ENCODE results near the gene ZNF280D. TPM values are rescaled to one million over a fixed set of nuclear protein-coding genes. Genes with fewer than 3 reads are reported as not detected.

Gene ZNF280D
- total RNA-seq, 1 donor from 2014 or later = 21.1 TPM

- no peak for ATAC-seq (ENCODE audit: poor library complexity)
Measured at GRCh38 chr15:56667517-56667916, 65.8 kb downstream of the ZNF280D start.

GRCh38 chr15:56660943-56661342, 72.4 kb downstream of the ZNF280D start:
- ATAC-seq (ENCODE audit: poor library complexity) (no peak), DNase-seq (no peak)
- intact Hi-C loops (cut with DNase I) = no loop called here

More at GRCh38 chr15:56667517-56667916, 65.8 kb downstream of the ZNF280D start:
- DNase-seq = no peak
- intact Hi-C loops (cut with DNase I) = no loop called here

GRCh38 chr15:56659197-56659596, 74.1 kb downstream of the ZNF280D start:
- intact Hi-C loops (cut with DNase I) = no loop called here
- no peak for ATAC-seq (ENCODE audit: poor library complexity)
- no peak for DNase-seq

- intact Hi-C loops (cut with DNase I) = no loop called here
- no peak for DNase-seq
- no peak for ATAC-seq (ENCODE audit: poor library complexity)
Measured at GRCh38 chr15:56654624-56655023, 78.7 kb downstream of the ZNF280D start.

GRCh38 chr15:56654216-56654615, 79.1 kb downstream of the ZNF280D start:
- DNase-seq (no peak), ATAC-seq (ENCODE audit: poor library complexity) (no peak)
- intact Hi-C loops (cut with DNase I) = no loop called here

- DNase-seq = no peak
- intact Hi-C loops (cut with DNase I) = no loop called here
- no peak for ATAC-seq (ENCODE audit: poor library complexity)
Measured at GRCh38 chr15:56653787-56654186, 79.5 kb downstream of the ZNF280D start.

- intact Hi-C loops (cut with DNase I) = no loop called here
- no peak for ATAC-seq (ENCODE audit: poor library complexity)
- no peak for DNase-seq
Measured at GRCh38 chr15:56653107-56653506, 80.2 kb downstream of the ZNF280D start.

GRCh38 chr15:56648311-56648710, 85.0 kb downstream of the ZNF280D start:
- intact Hi-C loops (cut with DNase I) = no loop called here
- ATAC-seq (ENCODE audit: poor library complexity) (no peak), DNase-seq (no peak)

GRCh38 chr15:56640549-56640948, 92.8 kb downstream of the ZNF280D start:
- DNase-seq (no peak), ATAC-seq (ENCODE audit: poor library complexity) (no peak)

GRCh38 chr15:56640127-56640526, 93.2 kb downstream of the ZNF280D start:
- DNase-seq = no peak
- no peak for ATAC-seq (ENCODE audit: poor library complexity)
- intact Hi-C loops (cut with DNase I) = no loop called here

More at GRCh38 chr15:56640549-56640948, 92.8 kb downstream of the ZNF280D start:
- intact Hi-C loops (cut with DNase I) = no loop called here

GRCh38 chr15:56639631-56640030, 93.7 kb downstream of the ZNF280D start:
- intact Hi-C loops (cut with DNase I) = no loop called here
- ATAC-seq (ENCODE audit: poor library complexity) (no peak), DNase-seq (no peak)

GRCh38 chr15:56631765-56632164, 101.5 kb downstream of the ZNF280D start:
- intact Hi-C loops (cut with DNase I) = no loop called here
- DNase-seq = no peak
- no peak for ATAC-seq (ENCODE audit: poor library complexity)

- intact Hi-C loops (cut with DNase I) = no loop called here
- DNase-seq = no peak
- ATAC-seq (ENCODE audit: poor library complexity) = no peak
Measured at GRCh38 chr15:56628893-56629532, 104.3 kb downstream of the ZNF280D start.

- ATAC-seq (ENCODE audit: poor library complexity) (no peak), DNase-seq (no peak)
- intact Hi-C loops (cut with DNase I) = no loop called here
Measured at GRCh38 chr15:56619887-56620286, 113.4 kb downstream of the ZNF280D start.

GRCh38 chr15:56617628-56618027, 115.7 kb downstream of the ZNF280D start:
- intact Hi-C loops (cut with DNase I) = no loop called here
- DNase-seq (no peak), ATAC-seq (ENCODE audit: poor library complexity) (no peak)

GRCh38 chr15:56616551-56616950, 116.8 kb downstream of the ZNF280D start:
- no peak for ATAC-seq (ENCODE audit: poor library complexity)

GRCh38 chr15:56613811-56614210, 119.5 kb downstream of the ZNF280D start:
- ATAC-seq (ENCODE audit: poor library complexity) (no peak), DNase-seq (no peak)
- intact Hi-C loops (cut with DNase I) = no loop called here

More at GRCh38 chr15:56616551-56616950, 116.8 kb downstream of the ZNF280D start:
- no peak for DNase-seq
- intact Hi-C loops (cut with DNase I) = no loop called here

- ATAC-seq (ENCODE audit: poor library complexity) (no peak), DNase-seq (no peak)
- intact Hi-C loops (cut with DNase I) = no loop called here
Measured at GRCh38 chr15:56608993-56609392, 124.3 kb downstream of the ZNF280D start.

- ATAC-seq (ENCODE audit: poor library complexity) (no peak), DNase-seq (no peak)
- intact Hi-C loops (cut with DNase I) = no loop called here
Measured at GRCh38 chr15:56608140-56608778, 125.0 kb downstream of the ZNF280D start.

GRCh38 chr15:56602253-56602652, 131.1 kb downstream of the ZNF280D start:
- intact Hi-C loops (cut with DNase I) = no loop called here
- DNase-seq = no peak
- no peak for ATAC-seq (ENCODE audit: poor library complexity)

GRCh38 chr15:56600380-56600779, 132.9 kb downstream of the ZNF280D start:
- no peak for DNase-seq
- intact Hi-C loops (cut with DNase I) = no loop called here
- ATAC-seq (ENCODE audit: poor library complexity) = no peak

All from Right ventricle myocardium superior (tissue), 1 donor.